Common myeloid progenitor, CD34-positive (primary cell): ENCODE measurements around the gene ACSM4.

ENCODE experiments used
- CTCF ChIA-PET: fragments of 350-600 bp; sonication (Branson Sonifier 250); formaldehyde crosslinking; loops from one replicate; lab custom pipeline; 2021; ENCODE audit warnings: antibody characterized with exemption; lab: Charles Lee
- POLR2A ChIA-PET: fragments of 350-600 bp; sonication (Branson Sonifier 250); formaldehyde crosslinking; loops from one replicate; lab custom pipeline; 2021; ENCODE audit warnings: antibody characterized with exemption; lab: Charles Lee
- DNase-seq, 3 donors: peaks; one replicate each; pipeline versions ENCODE4 v3.0.0 to v3.0.0-alpha.2; 2013
- H3K27ac ChIP-seq, 2 experiments: 1 replicate in 1 of 2; 2 replicates in 1 of 2; pipeline ENCODE4 v1.7.0; 2013; ENCODE audit warnings: inconsistent platforms in 2 of 2, low read length in 2 of 2, mild to moderate bottlenecking in 2 of 2, low read depth in 1 of 2, moderate library complexity in 1 of 2; ENCODE audit not compliant: severe bottlenecking in 2 of 2, insufficient read depth in 1 of 2, poor library complexity in 1 of 2
- H3K27me3 ChIP-seq, 5 experiments: replicated peaks in 2 of 5; 1 replicate in 3 of 5; 2 replicates in 2 of 5; pipeline versions ENCODE4 v1.6.1 to v1.7.0; 2013; ENCODE audit warnings: low read length in 4 of 5, mild to moderate bottlenecking in 2 of 5, moderate library complexity in 2 of 5, inconsistent platforms in 1 of 5; ENCODE audit not compliant: insufficient read depth in 5 of 5, control insufficient read depth in 4 of 5
- H3K36me3 ChIP-seq, 4 experiments: 1 replicate in 2 of 4; 2 replicates in 2 of 4; pipeline versions ENCODE4 v1.6.1 to v1.7.0; 2013; ENCODE audit warnings: low read length in 3 of 4, control low read depth in 1 of 4, mild to moderate bottlenecking in 1 of 4; ENCODE audit not compliant: control insufficient read depth in 4 of 4, insufficient read depth in 4 of 4
- H3K4me1 ChIP-seq, 4 experiments: 1 replicate in 3 of 4; 2 replicates in 1 of 4; pipeline versions ENCODE4 v1.6.1 to v1.7.1; 2013; ENCODE audit warnings: low read length in 3 of 4, mild to moderate bottlenecking in 3 of 4, control low read depth in 1 of 4, inconsistent platforms in 1 of 4, moderate library complexity in 1 of 4; ENCODE audit not compliant: control insufficient read depth in 4 of 4, insufficient read depth in 4 of 4; ENCODE audit errors: control extremely low read depth in 1 of 4
- H3K4me3 ChIP-seq, 7 experiments: 1 replicate in 4 of 7; 2 replicates in 3 of 7; pipeline versions ENCODE4 v1.5.1 to v1.7.0; 2013; ENCODE audit warnings: mild to moderate bottlenecking in 7 of 7, low read length in 6 of 7, moderate library complexity in 6 of 7, inconsistent platforms in 2 of 7, low read depth in 2 of 7, control low read depth in 1 of 7; ENCODE audit not compliant: insufficient read depth in 4 of 7, control insufficient read depth in 1 of 7; ENCODE audit errors: extremely low read depth in 1 of 7
- H3K9me3 ChIP-seq, 5 experiments: 1 replicate in 4 of 5; 2 replicates in 1 of 5; pipeline versions ENCODE4 v1.6.1 to v1.7.1; 2013; ENCODE audit warnings: low read length in 4 of 5, mild to moderate bottlenecking in 2 of 5, inconsistent platforms in 1 of 5, low read depth in 1 of 5, moderate library complexity in 1 of 5; ENCODE audit not compliant: control insufficient read depth in 4 of 5, insufficient read depth in 2 of 5; ENCODE audit errors: control extremely low read depth in 1 of 5
- WGBS: methylation state at CpG from one replicate; pipeline ENCODE4 v1.1.5; 2013; ENCODE audit not compliant: insufficient coverage; 5-methylcytosine and 5-hydroxymethylcytosine counted together

ACSM4 gene

GRCh38 chr12:7302266-7302986, 1.4 kb upstream of the ACSM4 start:
- ChIA-PET POLR2A (no interaction called here), CTCF (interaction anchor here (0.8 to 1.4 kb wide), 2 partner anchors 9 to 44 kb away, joined by 3 read pairs; no protein-coding TSS in a partner anchor)
- H3K36me3 ChIP-seq: no peaks in the 10 kb centered on the region
- H3K27ac ChIP-seq: no peak overlapping the region
- DNase-seq: peak in 1 of 3 donors; percentile 13
- H3K4me3 ChIP-seq: no peak overlapping the region
- WGBS: 100% methylated on average over 2 of the region's 5 CpGs
- no peaks in the 10 kb centered on the region for H3K9me3 ChIP-seq
- H3K27me3 ChIP-seq: no peaks in the 10 kb centered on the region
- H3K4me1 ChIP-seq: no peaks in the 10 kb centered on the region

- ChIA-PET CTCF (no interaction called here), POLR2A (no interaction called here)
- DNase-seq: no peak
- no peaks in the 10 kb centered on the region for H3K27me3 ChIP-seq
- no peak overlapping the region for H3K27ac ChIP-seq
- H3K36me3 ChIP-seq: no peaks in the 10 kb centered on the region
- H3K4me3 ChIP-seq: no peak overlapping the region
- WGBS: no CpG with 5 or more reads among the region's 2 CpGs
- H3K4me1 ChIP-seq: no peaks in the 10 kb centered on the region
- H3K9me3 ChIP-seq: no peaks in the 10 kb centered on the region
These were observed 642 bp upstream of the ACSM4 start for GRCh38 chr12:7303230-7303629.

- no peak for DNase-seq
- ChIA-PET POLR2A (no interaction called here), CTCF (interaction anchor here (1.5 kb wide), 1 partner anchor 44 kb away, joined by 3 read pairs; no protein-coding TSS in a partner anchor)
- Histone ChIP-seq H3K9me3 (no peaks in the 10 kb centered on the region), H3K27ac (no peak overlapping the region), H3K27me3 (no peaks in the 10 kb centered on the region), H3K4me3 (no peak overlapping the region), H3K36me3 (no peaks in the 10 kb centered on the region), H3K4me1 (no peaks in the 10 kb centered on the region)
- 75% methylated on average over 3 of the region's 5 CpGs for WGBS
These were observed 584 bp downstream of the ACSM4 start for GRCh38 chr12:7304456-7304855.

GRCh38 chr12:7310070-7310469, 6.2 kb downstream of the ACSM4 start:
- no peak for DNase-seq
- CTCF ChIA-PET: no interaction called here

GRCh38 chr12:7319930-7320329, 16.1 kb downstream of the ACSM4 start:
- ChIA-PET POLR2A (no interaction called here), CTCF (interaction anchor here (0.8 to 1.4 kb wide), 3 partner anchors 25 to 322 kb away, joined by 3 to 4 read pairs (median 3); no protein-coding TSS in a partner anchor)
- no peaks in the 10 kb centered on the region for H3K27me3 ChIP-seq
- H3K36me3 ChIP-seq: no peaks in the 10 kb centered on the region
- no peak overlapping the region for H3K27ac ChIP-seq
- H3K4me3 ChIP-seq: no peak overlapping the region
- no CpG with 5 or more reads among the region's 2 CpGs for WGBS
- H3K4me1 ChIP-seq: no peaks in the 10 kb centered on the region
- no peaks in the 10 kb centered on the region for H3K9me3 ChIP-seq
- DNase-seq: peak; percentile 4 to 9 (median 5)

More at GRCh38 chr12:7310070-7310469, 6.2 kb downstream of the ACSM4 start:
- Histone ChIP-seq H3K36me3 (no peaks in the 10 kb centered on the region), H3K9me3 (no peaks in the 10 kb centered on the region), H3K4me3 (no peak overlapping the region), H3K27ac (no peak overlapping the region), H3K27me3 (no peaks in the 10 kb centered on the region), H3K4me1 (no peaks in the 10 kb centered on the region)
- 100% methylated on average over 3 of the region's 4 CpGs for WGBS
- POLR2A ChIA-PET: no interaction called here

GRCh38 chr12:7321624-7322023, 17.8 kb downstream of the ACSM4 start:
- Histone ChIP-seq H3K36me3 (no peaks in the 10 kb centered on the region), H3K4me1 (no peaks in the 10 kb centered on the region), H3K4me3 (no peak overlapping the region), H3K27me3 (no peaks in the 10 kb centered on the region), H3K27ac (no peak overlapping the region), H3K9me3 (no peaks in the 10 kb centered on the region)
- WGBS: 71% methylated on average over 1 of the region's 2 CpGs
- POLR2A ChIA-PET: no interaction called here
- CTCF ChIA-PET: interaction anchor here (1.0 kb wide), 2 partner anchors 21 kb away, joined by 3 to 4 read pairs; no protein-coding TSS in a partner anchor
- DNase-seq: no peak

- Histone ChIP-seq H3K27ac (no peak overlapping the region), H3K27me3 (no peaks in the 10 kb centered on the region), H3K4me3 (no peak overlapping the region), H3K4me1 (no peaks in the 10 kb centered on the region), H3K9me3 (no peaks in the 10 kb centered on the region), H3K36me3 (no peaks in the 10 kb centered on the region)
- WGBS: 100% methylated on average over 3 of the region's 5 CpGs
- CTCF ChIA-PET: interaction anchor here (1.0 to 1.2 kb wide), 2 partner anchors 20 to 138 kb away, joined by 3 to 4 read pairs; no protein-coding TSS in a partner anchor
- no peak for DNase-seq
- POLR2A ChIA-PET: no interaction called here
These were observed 18.7 kb downstream of the ACSM4 start for GRCh38 chr12:7322599-7322998.
